HL-60 (cell line): ENCODE results near the gene SPTSSA.
"Not testable (repeated sequence)": the region's sequence is repeated elsewhere in the genome, so short reads cannot be mapped to it uniquely, and the experiment has no call there.

ENCODE experiments used
- DNase-seq, 2 experiments: peaks; one replicate each; pipeline ENCODE4 v3.0.0-alpha.2; 2010 to 2020; ENCODE audit warnings: low read depth in 1 of 2, low spot score in 1 of 2
- H3K27ac ChIP-seq: fragments of 250-450 bp; sonication (Bioruptor Pico); replicated peaks from 2 replicates; pipeline ENCODE4 v1.5.1; 2020; ENCODE audit warnings: mild to moderate bottlenecking, moderate library complexity
- H3K27me3 ChIP-seq: fragments of 250-450 bp; sonication (Bioruptor Pico); 2 replicates; pipeline ENCODE4 v1.5.1; 2021; ENCODE audit warnings: mild to moderate bottlenecking, moderate library complexity; ENCODE audit not compliant: insufficient read depth, poor library complexity, severe bottlenecking
- H3K4me3 ChIP-seq: replicated peaks from 2 replicates; pipeline ENCODE4 v1.5.1; 2011; ENCODE audit warnings: mild to moderate bottlenecking, control low read depth, low read length; ENCODE audit not compliant: insufficient read depth
- CTCF ChIP-seq: IDR thresholded peaks from one replicate; pipeline ENCODE4 v1.5.1; 2011; ENCODE audit warnings: low read length, control low read depth, inconsistent platforms; ENCODE audit not compliant: insufficient read depth
- GABPA ChIP-seq: IDR thresholded peaks from 2 replicates; pipeline ENCODE4 v1.6.1; 2012; ENCODE audit warnings: low read depth
- POLR2AphosphoS5 ChIP-seq: IDR thresholded peaks from 2 replicates; pipeline ENCODE4 v1.6.1; 2012; ENCODE audit warnings: low read depth
- REST ChIP-seq: IDR thresholded peaks from 2 replicates; pipeline ENCODE4 v1.6.1; 2012; ENCODE audit warnings: low read depth; ENCODE audit not compliant: insufficient replicate concordance
- SPI1 ChIP-seq: IDR thresholded peaks from 2 replicates; pipeline ENCODE4 v1.6.1; 2012; ENCODE audit warnings: low read depth, mild to moderate bottlenecking, borderline replicate concordance

The SPTSSA gene

GRCh38 chr14:34482463-34482862 lies 20.4 kb upstream of the SPTSSA start:
- no peak overlapping the region for H3K4me3 ChIP-seq
- DNase-seq: no peak
- H3K27me3 ChIP-seq: no peaks in the 10 kb centered on the region
- H3K27ac ChIP-seq: no peak overlapping the region
- no peak for TF ChIP-seq GABPA
- no peak for TF ChIP-seq SPI1
- TF ChIP-seq CTCF: no peak
- TF ChIP-seq POLR2AphosphoS5: no peak
- TF ChIP-seq REST: no peak

- Histone ChIP-seq H3K27me3 (no peaks in the 10 kb centered on the region), H3K27ac (no peak overlapping the region), H3K4me3 (no peak overlapping the region)
- DNase-seq: no peak
- TF ChIP-seq SPI1 (no peak), POLR2AphosphoS5 (no peak), CTCF (no peak), REST (no peak), GABPA (no peak)
Observed at GRCh38 chr14:34479694-34480093, 17.7 kb upstream of the SPTSSA start.

- no peak for TF ChIP-seq REST
- TF ChIP-seq POLR2AphosphoS5: no peak
- TF ChIP-seq SPI1: no peak
- no peak for TF ChIP-seq GABPA
- no peak for TF ChIP-seq CTCF
- H3K27ac ChIP-seq: no peak overlapping the region
- DNase-seq: no peak
- no peak overlapping the region for H3K4me3 ChIP-seq
- H3K27me3 ChIP-seq: no peaks in the 10 kb centered on the region
Observed at GRCh38 chr14:34478261-34478660, 16.2 kb upstream of the SPTSSA start.

GRCh38 chr14:34476036-34476435 lies 14.0 kb upstream of the SPTSSA start:
- H3K27me3 ChIP-seq, H3K4me3 ChIP-seq, H3K27ac ChIP-seq, DNase-seq: not testable (repeated sequence)
